HT1080 (cell line): ENCODE results near the gene ESPN. TPM values are rescaled to one million over a fixed set of nuclear protein-coding genes. Genes with fewer than 3 reads are reported as not detected.
A peak's percentile ranks its signal among the peaks of the same experiment; 100 is the strongest.

ENCODE experiments used
- DNase-seq: peaks from one replicate; pipeline ENCODE4 v3.0.0-alpha.2; 2015; ENCODE audit warnings: low read depth
- total RNA-seq: library from RNA; depleted of rRNA; stranded (reverse); fragments of >200 nt; shearing (Covaris generic); gene quantifications from 2 replicates; pipeline ENCODE4 v1.2.3, GENCODE V29; 2014

ESPN gene
- total RNA-seq, 1 experiment from 2014 or later, result not detected

- DNase-seq, result no peak
These were observed 15.5 kb upstream of the ESPN start for GRCh38 chr1:6409053-6409452.

GRCh38 chr1:6409733-6410132 lies 14.8 kb upstream of the ESPN start:
- no peak for DNase-seq

GRCh38 chr1:6410248-6410893 lies 14.2 kb upstream of the ESPN start:
- no peak for DNase-seq

GRCh38 chr1:6412896-6413295 lies 11.7 kb upstream of the ESPN start:
- peak; percentile 62 for DNase-seq

GRCh38 chr1:6414443-6414844 lies 10.1 kb upstream of the ESPN start:
- peak; percentile 47 for DNase-seq

GRCh38 chr1:6414881-6415626 lies 9.5 kb upstream of the ESPN start:
- no peak for DNase-seq

- no peak for DNase-seq
These were observed 8.3 kb upstream of the ESPN start for GRCh38 chr1:6416295-6416656.

GRCh38 chr1:6416906-6417305 lies 7.7 kb upstream of the ESPN start:
- DNase-seq, result no peak

GRCh38 chr1:6417961-6418667 lies 6.5 kb upstream of the ESPN start:
- DNase-seq, result no peak

- DNase-seq, result no peak
These were observed 5.7 kb upstream of the ESPN start for GRCh38 chr1:6418668-6419396.

- DNase-seq, result no peak
These were observed 5.2 kb upstream of the ESPN start for GRCh38 chr1:6419397-6419803.

- DNase-seq, result no peak
These were observed 4.6 kb upstream of the ESPN start, which contains the start of gene HES2 for GRCh38 chr1:6419804-6420453. Gene HES2, minus strand, starts transcription at chr1:6419919. Its CDS starts 99 bp downstream, at chr1:6419820.

- no peak for DNase-seq
These were observed 4.0 kb upstream of the ESPN start for GRCh38 chr1:6420454-6421042.

GRCh38 chr1:6421266-6421665 lies 3.3 kb upstream of the ESPN start:
- DNase-seq, result no peak

GRCh38 chr1:6423321-6423999 lies 1.1 kb upstream of the ESPN start:
- DNase-seq, result peak; percentile 86

- DNase-seq, result no peak
These were observed 493 bp upstream of the ESPN start for GRCh38 chr1:6424000-6424565.

GRCh38 chr1:6425658-6426057 lies 1.1 kb downstream of the ESPN start:
- no peak for DNase-seq

- DNase-seq, result no peak
These were observed 1.8 kb downstream of the ESPN start for GRCh38 chr1:6426277-6426971.

GRCh38 chr1:6426972-6427350 lies 2.4 kb downstream of the ESPN start:
- DNase-seq, result no peak
